Stimulated activated CD8-positive, alpha-beta memory T cell treated with anti-CD3 and anti-CD28 coated beads, Interleukin-12 subunit alpha, Interleukin-12 subunit beta, amount 100 ng/mL, for 24 hours (primary cell): ENCODE results near the gene STS.

Experiments
- DNase-seq: peaks from one replicate; pipeline ENCODE4 v3.0.0-alpha.2; 2020; ENCODE audit errors: extremely low read depth

The STS gene

DNA sequence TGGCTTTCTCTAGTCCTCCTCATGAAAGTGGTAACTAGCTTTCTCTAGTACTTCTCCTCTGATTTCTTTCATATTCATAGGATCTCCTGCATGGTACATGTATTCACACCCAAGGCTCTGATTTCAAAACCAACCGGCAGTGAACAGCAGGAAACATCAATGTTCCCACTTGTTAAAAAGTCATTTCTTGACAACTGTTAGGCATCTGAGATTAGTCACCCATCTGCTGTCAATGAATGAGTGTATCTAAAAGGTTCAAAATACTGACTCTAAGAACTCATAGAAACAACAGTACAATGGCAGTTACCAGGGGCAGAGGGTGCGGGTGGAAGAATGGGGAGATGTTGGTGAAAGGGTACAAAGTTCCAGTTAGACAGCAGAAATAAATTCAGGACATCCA, 31.9 kb downstream of the STS start:
- no peak for DNase-seq

DNA sequence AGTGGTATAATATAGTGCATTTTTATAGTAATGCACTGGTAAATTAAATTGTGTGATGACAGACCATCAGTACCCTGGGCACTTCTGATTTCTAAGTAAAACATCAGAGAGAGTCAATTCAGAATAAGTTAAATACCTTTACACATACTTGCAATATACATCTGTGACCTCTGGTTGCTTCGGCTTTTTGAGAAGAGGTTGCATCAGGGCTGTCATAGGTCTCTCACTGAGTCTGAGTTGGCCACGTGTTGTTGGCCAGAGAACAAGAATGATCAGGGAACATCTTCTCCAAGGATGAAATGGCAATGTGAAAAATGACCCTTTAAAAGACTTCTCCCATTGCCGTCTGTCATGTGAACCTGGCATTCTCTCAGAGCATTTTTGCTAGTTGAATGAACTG, 37.3 kb downstream of the STS start:
- DNase-seq, result no peak

DNA sequence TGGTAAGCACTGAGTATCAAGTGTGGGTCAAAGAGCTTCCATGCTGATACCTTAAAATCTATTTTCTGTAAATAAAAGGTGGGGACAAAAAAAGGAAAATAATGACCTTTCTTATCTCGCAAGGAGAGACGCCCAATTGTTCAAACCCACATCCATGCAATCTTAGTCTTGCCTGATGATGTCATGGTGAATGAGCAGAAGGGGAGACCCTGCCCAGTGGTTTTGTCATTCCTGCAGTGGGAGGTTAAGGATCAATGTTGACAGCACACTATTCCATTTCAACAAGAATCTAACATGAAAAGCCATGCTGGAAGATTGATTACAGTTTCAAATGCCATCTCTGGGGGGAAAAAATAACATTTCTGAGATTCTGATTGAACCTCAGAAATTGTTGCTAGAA, 41.2 kb downstream of the STS start:
- no peak for DNase-seq

DNA sequence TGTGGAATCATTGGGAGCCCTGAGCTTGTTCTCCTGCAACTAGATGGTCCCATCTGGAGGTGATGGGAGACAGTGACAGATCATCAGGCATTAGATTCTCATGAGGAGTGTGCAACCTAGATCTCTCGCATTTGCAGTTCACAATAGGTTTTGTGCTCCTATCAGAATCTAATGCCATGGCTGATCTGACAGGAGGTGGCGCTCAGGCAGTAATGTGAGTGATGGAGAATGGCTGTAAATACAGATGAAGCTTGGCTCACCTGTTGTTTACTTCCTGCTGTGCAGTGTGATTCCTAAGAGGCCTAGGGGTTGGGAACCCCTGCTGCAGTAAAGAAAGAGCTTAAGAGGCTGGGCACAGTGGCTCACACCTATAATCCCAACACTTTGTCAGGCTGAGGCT, 42.6 kb downstream of the STS start:
- DNase-seq, result no peak

DNA sequence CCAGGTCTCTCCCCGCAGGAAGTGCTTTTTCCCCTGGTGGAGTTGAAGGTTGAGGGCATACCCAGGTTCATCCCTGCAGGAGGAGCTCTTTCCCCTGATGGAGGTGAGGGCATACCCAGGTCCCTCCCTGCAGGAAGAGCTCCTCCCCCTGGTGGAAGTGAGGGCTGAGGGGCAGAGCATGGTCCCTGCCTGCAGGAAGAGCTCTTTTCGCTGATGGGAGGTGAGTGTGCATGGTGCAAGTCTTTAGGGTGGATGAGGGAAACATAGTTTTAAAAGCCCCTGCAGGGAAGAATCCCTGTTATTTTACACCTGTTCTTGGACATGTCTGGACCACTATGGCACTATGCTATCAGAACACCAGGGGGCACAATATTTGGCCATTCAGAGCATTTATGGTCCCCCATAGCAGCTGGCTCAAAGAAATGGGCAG, 44.2 kb downstream of the STS start:
- no peak for DNase-seq

DNA sequence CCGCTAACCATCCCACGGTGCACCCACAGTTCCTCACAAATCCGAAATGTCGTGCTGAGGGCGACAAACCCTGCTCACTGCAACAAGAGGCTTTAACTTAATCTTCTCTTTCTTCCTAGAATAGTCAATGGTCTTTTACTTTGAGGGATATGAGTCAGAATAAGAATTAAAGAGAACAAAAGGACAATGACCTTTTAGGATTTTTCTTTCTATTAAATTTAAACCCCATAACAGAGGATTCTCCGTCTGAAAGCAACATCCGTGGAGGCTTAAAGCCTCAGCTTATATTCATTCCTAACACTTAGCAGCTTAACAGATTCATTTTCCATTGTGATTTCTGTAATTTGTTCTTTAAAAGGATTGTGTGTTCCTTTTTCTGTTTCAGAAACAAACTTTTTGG, 45.4 kb downstream of the STS start:
- DNase-seq, result no peak

DNA sequence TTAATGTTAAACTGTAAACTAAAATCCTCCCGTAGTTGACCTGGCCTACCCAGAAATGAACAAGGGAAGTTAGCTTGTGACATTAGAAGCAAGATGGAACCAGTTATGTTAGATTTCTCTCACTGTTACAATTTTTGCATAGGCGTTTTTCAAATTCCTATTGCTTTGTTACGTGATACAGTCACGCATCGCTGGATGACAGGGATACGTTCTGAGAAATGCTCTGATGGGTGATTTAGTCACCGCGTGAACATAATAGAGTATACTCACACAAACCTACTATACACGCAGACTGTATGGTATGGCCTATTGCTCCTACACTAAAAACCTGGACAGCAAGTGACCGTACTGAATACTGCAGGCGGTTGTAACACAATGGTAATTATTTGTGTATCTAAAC, 47.1 kb downstream of the STS start:
- no peak for DNase-seq
